Measurements from ENCODE around the gene VEPH1.
A peak's percentile ranks its signal among the peaks of the same experiment; 100 is the strongest.

The VEPH1 gene

DNA sequence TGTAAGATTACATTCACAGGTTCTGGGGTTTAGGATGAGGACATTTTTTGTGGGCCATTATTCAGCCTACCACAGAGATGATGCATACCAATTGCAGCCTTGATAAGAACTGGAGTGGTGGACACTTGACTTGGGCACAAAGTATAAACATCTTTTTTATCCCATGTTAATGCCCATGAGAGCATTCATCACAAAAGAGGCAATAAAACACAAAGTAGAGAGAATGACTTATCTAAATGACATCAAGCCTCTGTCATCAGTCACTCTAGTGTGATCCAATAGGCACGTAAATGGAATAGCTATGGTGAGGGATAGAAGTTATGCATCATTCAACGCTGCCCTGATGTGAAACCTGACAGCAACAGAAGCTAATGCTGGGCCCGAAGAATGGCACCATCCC, 25.8 kb downstream of the VEPH1 start:
- no peak for DNase-seq (ENCODE audit: low spot score)

GRCh38 chr3:157475921-157476414, 27.2 kb downstream of the VEPH1 start:
- no peak for DNase-seq (ENCODE audit: low spot score)

DNA sequence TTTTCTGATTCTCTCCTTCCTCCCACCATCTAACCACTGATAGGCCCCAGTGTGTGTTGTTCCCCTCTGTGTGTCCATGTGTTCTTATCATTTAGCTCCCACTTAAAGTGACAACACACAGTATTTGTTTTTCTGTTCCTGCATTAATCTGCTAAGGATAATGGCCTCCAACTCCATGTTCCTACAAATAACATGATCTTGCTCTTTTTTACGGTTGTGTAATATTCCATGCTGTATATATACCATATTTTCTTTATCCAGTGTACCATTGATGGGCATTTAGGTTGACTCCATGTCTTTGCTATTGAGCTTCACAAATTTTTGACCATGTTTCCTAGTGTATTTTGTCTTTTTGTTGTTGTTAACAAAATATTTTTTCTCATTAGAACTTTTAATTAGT, 30.6 kb downstream of the VEPH1 start:
- no peak for DNase-seq (ENCODE audit: low spot score)

GRCh38 chr3:157471064-157471463, 32.2 kb downstream of the VEPH1 start:
- DNase-seq (ENCODE audit: low spot score), result no peak

- no peak for DNase-seq (ENCODE audit: low spot score)
Observed at GRCh38 chr3:157469561-157470294, 33.5 kb downstream of the VEPH1 start.

DNA sequence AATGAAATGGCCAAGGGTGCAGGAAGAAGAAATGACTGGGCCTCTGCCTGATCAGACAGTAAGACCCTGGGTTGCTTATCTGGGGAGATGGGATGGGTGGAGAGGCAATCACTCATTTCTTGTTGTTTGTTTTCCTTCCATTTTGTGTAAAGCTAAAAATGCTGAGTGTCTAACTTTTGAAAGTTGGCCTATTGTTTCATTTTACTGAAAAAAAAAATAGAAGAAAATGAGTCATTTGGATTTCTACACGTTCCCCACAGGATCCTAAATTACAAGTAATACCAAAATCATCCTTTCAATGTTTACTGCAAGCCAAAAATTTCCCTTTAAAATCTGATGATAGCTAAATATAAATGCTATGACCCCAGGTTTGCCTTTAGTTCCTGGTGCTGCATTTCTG, 36.0 kb downstream of the VEPH1 start:
- DNase-seq (ENCODE audit: low spot score), result no peak

DNA sequence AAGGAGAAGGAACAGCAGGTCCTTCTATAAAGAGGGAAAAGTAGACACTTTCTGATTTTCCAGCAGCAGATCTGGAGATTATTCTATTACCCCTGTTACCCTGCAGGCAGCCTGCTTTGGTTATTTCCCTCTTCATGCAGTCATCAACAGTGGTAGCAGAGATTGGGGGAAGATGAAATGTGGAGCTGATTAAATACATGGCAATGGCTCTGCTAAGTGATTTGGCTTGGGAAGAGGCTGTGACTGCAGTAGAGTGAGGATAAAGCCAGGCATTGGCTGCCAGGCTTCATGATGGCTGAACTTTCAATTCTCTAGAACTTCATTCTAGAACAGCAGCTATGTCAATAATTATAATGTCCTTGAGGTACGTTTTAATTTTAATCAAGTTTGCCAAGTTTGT, 37.5 kb downstream of the VEPH1 start:
- DNase-seq (ENCODE audit: low spot score), result no peak

DNA sequence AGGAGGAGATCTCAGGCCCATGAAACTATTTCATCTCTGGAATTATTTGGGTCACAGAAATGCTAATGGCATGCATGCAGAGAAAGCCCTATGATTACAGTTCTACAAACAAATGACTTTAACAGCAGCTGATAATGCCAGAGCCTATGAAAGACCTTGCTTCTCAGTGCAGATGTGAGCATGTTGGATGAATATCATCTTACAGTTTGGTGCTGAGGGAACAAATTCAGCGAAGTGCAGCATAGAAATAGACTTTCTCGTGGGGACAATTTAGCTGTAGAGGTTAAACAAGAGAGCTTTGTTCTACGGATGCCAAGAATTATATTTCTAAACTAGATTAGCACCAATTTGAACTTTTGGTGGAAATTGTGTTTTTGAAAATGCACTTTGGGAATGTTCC, 38.9 kb downstream of the VEPH1 start:
- no peak for DNase-seq (ENCODE audit: low spot score)

GRCh38 chr3:157463816-157464215, 39.4 kb downstream of the VEPH1 start:
- DNase-seq (ENCODE audit: low spot score), result no peak

DNA sequence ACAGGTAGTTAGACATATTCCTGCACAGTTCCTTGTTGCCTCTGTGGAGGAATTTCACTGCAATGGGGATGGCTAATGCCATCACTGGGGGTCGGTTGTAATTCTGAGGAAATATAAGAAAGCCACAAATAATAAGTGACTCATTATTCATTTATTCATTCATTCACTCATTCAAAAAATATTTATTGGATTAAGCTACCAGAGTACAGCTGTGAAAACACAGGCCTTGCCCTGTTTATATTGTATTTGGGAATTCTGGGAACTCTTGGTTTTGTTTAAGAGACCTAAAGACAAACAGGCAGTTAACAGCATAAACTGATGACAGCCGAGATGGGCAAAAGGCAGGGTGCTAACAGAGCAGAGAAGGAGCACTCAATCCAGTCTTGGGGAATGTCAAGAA, 43.0 kb downstream of the VEPH1 start:
- no peak for DNase-seq (ENCODE audit: low spot score)

GRCh38 chr3:157459706-157460105, 43.5 kb downstream of the VEPH1 start:
- no peak for DNase-seq (ENCODE audit: low spot score)

- DNase-seq (ENCODE audit: low spot score), result no peak
Observed at GRCh38 chr3:157453824-157454223, 49.4 kb downstream of the VEPH1 start.

DNA sequence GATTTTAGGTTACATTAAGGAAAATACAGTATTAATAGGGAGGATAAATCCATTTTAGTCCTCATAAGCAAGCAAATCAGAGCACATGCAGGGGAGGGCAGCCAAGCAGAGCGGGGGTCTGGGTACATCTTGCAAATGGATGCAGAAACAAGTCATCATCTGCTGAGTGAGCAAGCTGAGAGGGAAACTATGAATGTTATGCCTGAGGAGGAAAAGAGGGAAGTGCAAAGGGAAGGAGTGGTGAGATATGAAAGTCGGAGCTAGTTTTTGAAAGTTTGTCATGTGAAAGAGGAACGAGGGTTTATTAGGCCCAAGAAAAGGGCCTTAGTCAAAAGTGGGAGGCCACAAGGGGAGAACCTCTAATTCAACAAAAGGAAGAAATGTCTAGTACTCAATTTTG, 51.1 kb downstream of the VEPH1 start:
- no peak for DNase-seq (ENCODE audit: low spot score)

- DNase-seq (ENCODE audit: low spot score), result peak; percentile 46
Observed at GRCh38 chr3:157447026-157447694, 56.1 kb downstream of the VEPH1 start.

- DNase-seq (ENCODE audit: low spot score), result no peak
Observed at GRCh38 chr3:157445857-157446256, 57.4 kb downstream of the VEPH1 start.

DNA sequence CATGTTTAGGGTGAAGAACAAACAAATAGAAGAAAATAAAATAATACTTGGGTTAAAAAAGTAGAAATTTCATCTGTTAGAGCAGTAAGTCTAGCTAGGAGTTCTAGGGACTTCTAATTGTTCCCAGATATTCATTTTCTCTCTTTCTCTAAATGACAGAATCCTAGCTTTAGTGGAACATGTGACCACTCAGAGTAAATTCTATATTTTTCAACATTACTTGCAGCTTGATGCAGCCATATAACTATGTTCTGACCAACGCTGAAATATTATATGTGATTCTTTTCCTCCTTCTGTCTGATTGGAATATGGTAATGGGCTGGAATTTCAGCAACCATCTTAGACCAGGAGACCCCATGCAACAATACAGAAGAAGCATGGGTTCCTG, 58.4 kb downstream of the VEPH1 start:
- DNase-seq (ENCODE audit: low spot score), result no peak

- DNase-seq (ENCODE audit: low spot score), result no peak
Observed at GRCh38 chr3:157443905-157444796, 59.1 kb downstream of the VEPH1 start.

GRCh38 chr3:157442729-157443128, 60.5 kb downstream of the VEPH1 start:
- no peak for DNase-seq (ENCODE audit: low spot score)

DNA sequence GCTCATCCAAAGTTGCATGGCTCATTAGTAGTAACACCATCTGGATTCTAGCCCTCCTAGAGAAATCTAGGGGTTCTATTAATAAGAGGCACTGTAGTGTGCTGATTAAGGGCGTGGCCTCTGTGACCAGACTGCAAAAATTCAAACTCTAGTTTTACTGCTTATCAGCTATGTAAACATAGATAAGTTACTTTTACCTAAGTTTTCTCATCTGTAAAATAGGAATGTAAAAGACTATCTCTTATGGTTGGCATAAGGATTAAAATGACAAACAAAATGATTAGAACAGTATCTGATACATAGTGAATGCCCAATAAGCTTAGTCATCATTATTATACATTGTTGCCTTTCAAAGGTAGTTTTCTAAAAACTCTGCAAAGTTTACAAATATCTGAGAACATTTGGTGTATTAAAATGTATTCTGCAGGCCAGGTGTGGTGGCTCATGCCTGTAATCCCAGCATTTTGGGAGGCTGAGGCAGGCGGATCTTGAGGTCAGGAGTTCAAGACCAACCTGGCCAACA, 62.1 kb downstream of the VEPH1 start:
- DNase-seq (ENCODE audit: low spot score), result no peak

GRCh38 chr3:157438194-157438730, 65.0 kb downstream of the VEPH1 start:
- DNase-seq (ENCODE audit: low spot score), result no peak

DNA sequence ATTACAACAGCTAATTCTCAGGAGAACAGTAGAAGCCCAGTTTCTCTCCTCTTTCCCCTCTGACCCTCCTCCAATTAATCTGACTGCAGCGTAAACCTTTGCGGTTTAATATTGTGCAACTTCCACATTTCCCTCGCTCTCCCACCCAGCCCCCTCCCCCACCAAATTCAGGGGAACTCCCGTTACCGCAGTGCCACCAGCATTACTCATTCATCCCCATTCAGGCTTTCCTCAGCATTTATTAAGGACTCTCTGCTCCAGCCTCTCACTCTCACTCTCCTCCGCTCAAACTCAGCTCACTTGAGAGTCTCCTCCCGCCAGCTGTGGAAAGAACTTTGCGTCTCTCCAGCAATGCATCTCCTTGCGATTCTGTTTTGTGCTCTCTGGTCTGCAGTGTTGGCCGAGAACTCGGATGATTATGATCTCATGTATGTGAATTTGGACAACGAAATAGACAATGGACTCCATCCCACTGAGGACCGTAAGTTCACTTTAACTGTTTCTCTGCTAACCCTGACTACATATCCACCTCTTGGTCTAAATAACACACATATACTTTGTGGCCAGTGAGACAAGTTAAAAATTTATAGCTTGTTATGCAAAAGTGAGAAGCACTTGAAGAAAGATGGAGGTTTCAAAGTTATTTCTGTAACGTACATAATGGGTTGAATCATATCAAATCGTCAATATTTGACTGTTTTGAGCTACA, 66.5 kb downstream of the VEPH1 start, which contains the start of gene PTX3:
Gene PTX3, plus strand, starts transcription at position 268 of the 709 bp plus-strand sequence. Its CDS starts 84 bp downstream, at position 352.
- DNase-seq (ENCODE audit: low spot score), result no peak

Data from pons (tissue), 1 donor.